BE2C (cell line): ENCODE data around the gene HDAC7.
A peak's percentile ranks its signal among the peaks of the same experiment; 100 is the strongest.

Experiments used
- DNase-seq: peaks from one replicate; pipeline ENCODE4 v3.0.0-alpha.2; 2020
- H3K27me3 ChIP-seq: fragments of 250-450 bp; sonication (Bioruptor Pico); 2 replicates; pipeline ENCODE4 v1.5.1; 2020; ENCODE audit warnings: mild to moderate bottlenecking
- H3K36me3 ChIP-seq: fragments of 250-450 bp; sonication (Bioruptor Pico); 2 replicates; pipeline ENCODE4 v1.5.1; 2020; ENCODE audit warnings: mild to moderate bottlenecking
- H3K4me1 ChIP-seq: fragments of 250-450 bp; sonication (Bioruptor Pico); 2 replicates; pipeline ENCODE4 v1.5.1; 2020
- H3K4me3 ChIP-seq: 2 replicates; pipeline ENCODE4 v1.5.1; 2011; ENCODE audit warnings: low read depth, low read length
- H3K9me3 ChIP-seq: fragments of 250-450 bp; sonication (Bioruptor Pico); 2 replicates; pipeline ENCODE4 v1.5.1; 2020
- TF ChIP-seq, protein P1 (sequence below): IDR thresholded peaks from 2 replicates; pipeline ENCODE4 v1.5.1; 2012; ENCODE audit warnings: mild to moderate bottlenecking, low read depth, low read length

The HDAC7 gene

DNA sequence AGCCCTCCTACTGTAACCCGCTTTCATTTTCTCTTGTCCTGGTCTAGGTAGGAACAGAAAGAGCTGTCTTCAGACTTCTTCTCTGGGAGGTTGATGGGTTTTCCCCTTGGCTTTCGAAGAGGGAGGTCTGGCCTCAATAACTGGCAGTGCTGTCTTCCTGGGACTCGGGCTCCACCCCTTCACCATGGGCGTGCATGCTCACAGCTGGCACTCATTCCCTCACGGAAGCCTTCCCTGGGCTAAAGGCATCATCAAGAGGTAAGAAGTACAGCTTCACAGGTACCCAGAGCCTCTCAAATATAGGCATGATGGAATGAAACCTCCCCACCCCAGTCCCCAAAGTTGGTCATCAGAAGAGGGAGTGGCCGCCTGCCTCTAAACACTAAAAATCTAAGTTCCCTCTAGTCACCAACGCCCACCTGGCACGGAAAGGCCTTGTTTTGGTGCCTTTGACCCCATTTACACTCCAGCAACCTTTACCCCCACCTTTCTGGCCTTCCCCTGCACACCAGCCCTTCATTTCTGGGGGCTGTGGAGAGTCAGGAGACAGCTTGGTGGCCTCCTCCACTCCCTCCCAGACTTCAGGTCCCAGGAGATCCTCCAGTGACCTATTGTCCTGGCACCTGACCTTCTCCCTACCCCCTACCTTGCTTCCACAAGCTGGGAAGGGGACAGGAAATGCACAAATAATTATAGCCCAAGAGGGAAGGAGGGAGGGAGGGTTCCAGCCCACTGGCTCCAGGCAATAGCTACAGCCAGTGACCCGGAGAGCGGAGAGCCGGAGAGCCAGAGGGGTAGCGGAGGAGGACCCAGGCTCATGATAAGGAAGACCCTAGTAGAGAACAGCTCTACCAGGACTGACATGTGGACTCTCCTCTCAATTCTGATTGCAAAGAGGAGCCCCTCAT, 63.8 kb downstream of the HDAC7 start:
- TF ChIP-seq, protein P1, sequence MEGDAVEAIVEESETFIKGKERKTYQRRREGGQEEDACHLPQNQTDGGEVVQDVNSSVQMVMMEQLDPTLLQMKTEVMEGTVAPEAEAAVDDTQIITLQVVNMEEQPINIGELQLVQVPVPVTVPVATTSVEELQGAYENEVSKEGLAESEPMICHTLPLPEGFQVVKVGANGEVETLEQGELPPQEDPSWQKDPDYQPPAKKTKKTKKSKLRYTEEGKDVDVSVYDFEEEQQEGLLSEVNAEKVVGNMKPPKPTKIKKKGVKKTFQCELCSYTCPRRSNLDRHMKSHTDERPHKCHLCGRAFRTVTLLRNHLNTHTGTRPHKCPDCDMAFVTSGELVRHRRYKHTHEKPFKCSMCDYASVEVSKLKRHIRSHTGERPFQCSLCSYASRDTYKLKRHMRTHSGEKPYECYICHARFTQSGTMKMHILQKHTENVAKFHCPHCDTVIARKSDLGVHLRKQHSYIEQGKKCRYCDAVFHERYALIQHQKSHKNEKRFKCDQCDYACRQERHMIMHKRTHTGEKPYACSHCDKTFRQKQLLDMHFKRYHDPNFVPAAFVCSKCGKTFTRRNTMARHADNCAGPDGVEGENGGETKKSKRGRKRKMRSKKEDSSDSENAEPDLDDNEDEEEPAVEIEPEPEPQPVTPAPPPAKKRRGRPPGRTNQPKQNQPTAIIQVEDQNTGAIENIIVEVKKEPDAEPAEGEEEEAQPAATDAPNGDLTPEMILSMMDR, result no peak
- H3K4me1 ChIP-seq, result peaks cover 51% of the 10 kb centered on the region

DNA sequence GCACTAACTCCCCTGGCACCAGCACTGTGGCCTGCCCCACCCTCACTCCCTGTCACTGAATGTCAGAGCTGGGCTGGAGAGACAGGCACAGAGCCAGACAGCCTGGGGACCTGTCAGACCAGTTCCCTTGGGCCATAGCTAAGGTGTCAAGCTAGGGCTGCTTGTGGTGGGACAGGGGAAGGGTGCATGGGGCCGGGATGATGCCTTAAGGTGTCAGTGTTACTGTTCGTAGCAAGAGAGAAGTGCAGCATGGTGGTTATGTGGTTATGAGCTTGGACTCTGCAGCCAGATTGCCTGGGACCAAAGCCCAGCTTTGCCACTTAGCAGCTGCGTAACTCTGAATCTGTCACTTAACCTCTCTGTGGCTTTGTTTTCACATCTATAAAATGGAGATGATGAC, 64.8 kb downstream of the HDAC7 start:
- H3K4me1 ChIP-seq, result peaks cover 51% of the 10 kb centered on the region

More for the DNA sequence above, 63.8 kb downstream of the HDAC7 start:
- Histone ChIP-seq H3K36me3 (no peaks in the 10 kb centered on the region), H3K27me3 (no peaks in the 10 kb centered on the region), H3K4me3 (no peak overlapping the region), H3K9me3 (no peaks in the 10 kb centered on the region)
- DNase-seq, result no peak

DNA sequence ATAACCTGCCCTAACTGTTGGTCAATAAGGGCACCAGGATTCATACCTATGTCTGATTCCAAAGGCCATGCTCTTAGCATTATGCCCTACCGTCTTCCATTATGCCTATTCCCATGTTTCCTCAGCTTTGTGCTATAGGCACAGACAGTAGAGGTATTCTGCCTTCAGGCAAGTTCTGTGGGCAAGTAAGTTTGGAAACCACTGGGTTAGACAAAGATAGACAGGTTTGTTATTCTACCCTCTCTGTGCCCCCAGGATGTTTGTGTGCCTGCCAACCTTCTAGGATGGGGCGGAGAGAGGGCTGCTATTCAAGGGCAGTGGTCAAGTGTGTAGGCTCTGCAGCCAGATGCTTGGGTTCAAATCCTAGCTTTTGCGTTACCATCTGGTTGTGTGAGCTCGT, 65.6 kb downstream of the HDAC7 start:
- Histone ChIP-seq H3K4me3 (no peak overlapping the region), H3K36me3 (no peaks in the 10 kb centered on the region), H3K9me3 (no peaks in the 10 kb centered on the region), H3K4me1 (peaks cover 51% of the 10 kb centered on the region), H3K27me3 (no peaks in the 10 kb centered on the region)
- no peak for DNase-seq
- TF ChIP-seq, protein P1, result no peak

More for the DNA sequence above, 64.8 kb downstream of the HDAC7 start:
- TF ChIP-seq, protein P1, result no peak
- no peak for DNase-seq
- H3K9me3 ChIP-seq, result no peaks in the 10 kb centered on the region
- no peaks in the 10 kb centered on the region for H3K27me3 ChIP-seq
- H3K4me3 ChIP-seq, result no peak overlapping the region
- H3K36me3 ChIP-seq, result no peaks in the 10 kb centered on the region

DNA sequence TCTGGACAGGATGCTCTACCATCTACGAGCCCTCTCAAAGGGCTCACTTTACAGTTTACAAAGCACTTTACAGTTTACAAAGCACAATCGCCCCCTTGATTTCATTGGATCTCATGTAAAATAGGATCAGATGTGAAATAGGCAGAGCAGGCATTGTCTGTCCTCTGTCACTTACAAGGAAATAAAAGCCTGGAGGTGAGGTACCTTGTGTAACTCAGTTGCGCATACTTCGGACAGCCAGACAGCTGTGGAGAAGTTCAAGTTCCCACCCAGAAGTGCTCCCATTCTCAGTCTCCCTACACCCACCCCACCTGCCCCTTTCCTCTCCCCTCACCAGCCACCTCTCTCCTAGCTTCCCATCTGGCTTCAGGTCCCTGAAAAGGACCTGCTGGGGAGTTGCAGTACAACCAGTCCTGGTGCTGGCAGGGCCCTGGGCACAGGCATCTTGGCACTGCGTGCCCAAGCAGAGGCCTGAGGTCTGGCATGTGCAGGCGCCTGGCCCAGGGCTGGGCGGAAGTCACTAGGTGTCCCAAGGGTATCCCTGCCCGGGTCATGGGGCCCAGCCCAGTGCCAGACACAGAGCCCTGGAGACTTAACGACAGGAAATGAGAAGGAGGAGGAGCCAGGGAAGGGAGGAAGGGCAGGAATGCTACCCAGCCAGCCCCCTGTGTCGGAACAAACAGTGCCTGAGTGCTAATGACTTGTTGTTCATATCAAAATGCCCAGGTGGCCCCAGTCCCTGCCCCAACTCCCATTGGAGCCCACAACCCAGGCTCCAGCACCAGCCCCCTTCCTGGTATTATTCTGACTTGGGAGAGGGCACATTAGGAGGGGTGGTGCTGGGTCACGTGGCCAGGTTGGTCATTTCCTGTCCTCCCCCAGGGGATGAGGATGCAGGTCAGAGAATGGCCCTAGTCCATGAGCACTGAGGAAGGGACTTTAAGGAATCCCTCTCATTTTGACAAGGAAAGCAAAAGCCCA, 66.4 kb downstream of the HDAC7 start:
- Histone ChIP-seq H3K27me3 (no peaks in the 10 kb centered on the region), H3K4me1 (peaks cover 48% of the 10 kb centered on the region), H3K9me3 (no peaks in the 10 kb centered on the region), H3K36me3 (no peaks in the 10 kb centered on the region), H3K4me3 (no peak overlapping the region)
- DNase-seq, result peak; percentile 85
- TF ChIP-seq, protein P1, result no peak

DNA sequence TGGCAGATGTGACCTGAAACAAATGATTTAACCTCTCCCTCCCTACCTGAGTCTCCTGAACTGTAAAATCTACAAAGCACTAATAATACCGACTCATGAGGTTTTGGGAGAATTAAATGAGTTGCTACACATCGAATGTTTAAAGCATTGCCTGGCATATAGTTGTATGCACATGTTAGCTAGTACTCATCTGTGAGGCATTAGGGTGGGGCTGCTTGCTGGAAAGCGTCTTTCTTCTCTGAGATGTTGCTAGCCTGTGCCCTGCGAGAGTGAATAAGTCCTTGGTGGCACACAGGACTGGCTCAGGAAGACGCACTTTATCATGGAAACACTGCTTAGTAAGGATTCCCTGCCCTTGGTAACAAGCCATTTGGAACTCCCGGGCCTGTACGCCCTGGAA, 67.2 kb downstream of the HDAC7 start:
- DNase-seq, result no peak
- H3K9me3 ChIP-seq, result no peaks in the 10 kb centered on the region
- no peaks in the 10 kb centered on the region for H3K27me3 ChIP-seq
- no peaks in the 10 kb centered on the region for H3K36me3 ChIP-seq
- H3K4me3 ChIP-seq, result no peak overlapping the region
- TF ChIP-seq, protein P1, result no peak
- peaks cover 42% of the 10 kb centered on the region for H3K4me1 ChIP-seq
